HG03280 (cell line): Measurements from ENCODE around the gene KCNQ1OT1.

Experiments
- ATAC-seq: cut with Tn5 transposase; IDR thresholded peaks from one replicate; pipeline ENCODE4 v1.9.1; 2021; ENCODE audit warnings: mild to moderate bottlenecking, moderate library complexity; ENCODE audit not compliant: unreplicated experiment

Gene KCNQ1OT1

DNA sequence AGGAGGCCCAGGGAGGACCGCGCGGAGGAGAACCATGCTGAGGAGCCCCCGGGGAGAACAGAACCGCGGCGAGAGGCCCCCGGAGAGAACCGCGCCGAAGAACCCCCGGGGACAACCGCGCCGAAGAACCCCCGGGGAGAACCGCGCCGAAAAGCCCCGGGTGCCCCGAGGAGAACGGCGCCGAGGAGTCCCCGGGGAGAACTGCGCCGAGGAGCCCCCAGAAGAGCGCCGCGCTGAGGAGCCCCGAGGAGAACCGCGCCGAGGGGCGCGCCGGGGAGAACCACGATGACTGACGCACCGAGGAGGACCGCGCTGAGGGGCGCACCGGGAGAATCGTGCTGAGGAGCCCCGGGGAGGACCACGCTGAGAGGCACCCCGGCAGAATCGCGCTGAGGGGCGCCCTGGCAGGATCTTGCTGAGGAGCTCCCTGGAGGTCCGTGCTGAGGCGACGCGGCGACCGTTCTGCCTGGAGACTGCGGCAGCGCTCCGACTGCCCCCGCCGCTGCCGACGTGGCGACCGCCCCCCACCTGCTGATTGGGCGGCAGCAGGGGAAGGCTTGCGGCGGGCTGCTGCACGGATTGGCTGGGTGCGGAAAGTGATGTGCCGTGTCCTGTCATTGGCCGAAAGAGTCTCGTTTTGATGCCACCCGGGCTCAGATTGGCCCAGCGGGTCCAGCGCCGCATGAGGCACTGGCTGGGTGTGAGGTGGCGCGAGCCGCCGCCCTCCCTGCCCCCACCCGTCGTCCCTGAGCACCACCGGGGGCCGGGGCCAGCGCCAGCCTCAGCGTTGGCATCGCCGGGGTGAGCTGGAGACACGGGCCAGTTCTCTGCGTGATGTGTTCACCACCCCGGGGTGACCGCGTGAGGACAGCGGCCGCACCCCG lies at the start of gene KCNQ1OT1:
Gene KCNQ1OT1, minus strand, starts transcription at position 464 of the 884 bp plus-strand sequence.
- ATAC-seq, result peak; percentile 85

DNA sequence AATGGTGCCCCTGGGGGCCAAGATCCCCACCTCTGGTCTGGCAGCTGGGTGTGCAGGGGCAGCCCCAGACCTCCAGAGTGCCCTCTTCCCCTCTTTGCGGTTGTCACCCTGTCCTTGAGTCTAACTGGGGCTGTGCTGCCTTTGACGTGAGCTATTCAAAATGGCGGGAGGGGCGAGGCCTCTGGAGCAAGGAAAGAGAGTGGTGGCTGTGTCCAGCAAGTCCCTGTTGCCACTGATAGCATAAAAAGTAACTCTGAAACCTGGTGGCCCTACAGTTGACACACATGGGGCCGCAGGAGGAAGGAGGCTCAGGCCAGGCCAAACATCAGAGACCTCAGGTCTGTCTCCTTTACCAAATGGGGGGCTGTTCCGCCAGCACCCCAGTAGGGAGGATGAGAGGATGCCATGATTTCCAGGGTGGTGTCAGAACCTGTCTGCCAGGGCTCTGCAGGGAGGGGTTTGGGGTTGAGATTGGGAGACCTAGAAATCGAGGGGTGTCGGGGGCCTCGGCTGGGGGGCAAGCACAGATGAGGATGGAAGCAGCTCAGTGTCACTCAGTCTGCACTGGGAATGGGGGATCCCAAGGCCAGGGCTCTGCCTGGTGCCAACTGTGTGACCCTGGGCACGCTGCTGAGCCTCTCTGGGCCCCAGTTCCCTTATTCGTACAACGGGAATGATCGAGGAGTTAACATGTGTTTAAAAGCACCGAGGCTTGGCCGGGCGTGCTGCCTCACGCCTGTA lies 49.2 kb upstream of the KCNQ1OT1 start:
- ATAC-seq, result no peak

- no peak for ATAC-seq
These were observed 48.4 kb upstream of the KCNQ1OT1 start for GRCh38 chr11:2748061-2748813.

DNA sequence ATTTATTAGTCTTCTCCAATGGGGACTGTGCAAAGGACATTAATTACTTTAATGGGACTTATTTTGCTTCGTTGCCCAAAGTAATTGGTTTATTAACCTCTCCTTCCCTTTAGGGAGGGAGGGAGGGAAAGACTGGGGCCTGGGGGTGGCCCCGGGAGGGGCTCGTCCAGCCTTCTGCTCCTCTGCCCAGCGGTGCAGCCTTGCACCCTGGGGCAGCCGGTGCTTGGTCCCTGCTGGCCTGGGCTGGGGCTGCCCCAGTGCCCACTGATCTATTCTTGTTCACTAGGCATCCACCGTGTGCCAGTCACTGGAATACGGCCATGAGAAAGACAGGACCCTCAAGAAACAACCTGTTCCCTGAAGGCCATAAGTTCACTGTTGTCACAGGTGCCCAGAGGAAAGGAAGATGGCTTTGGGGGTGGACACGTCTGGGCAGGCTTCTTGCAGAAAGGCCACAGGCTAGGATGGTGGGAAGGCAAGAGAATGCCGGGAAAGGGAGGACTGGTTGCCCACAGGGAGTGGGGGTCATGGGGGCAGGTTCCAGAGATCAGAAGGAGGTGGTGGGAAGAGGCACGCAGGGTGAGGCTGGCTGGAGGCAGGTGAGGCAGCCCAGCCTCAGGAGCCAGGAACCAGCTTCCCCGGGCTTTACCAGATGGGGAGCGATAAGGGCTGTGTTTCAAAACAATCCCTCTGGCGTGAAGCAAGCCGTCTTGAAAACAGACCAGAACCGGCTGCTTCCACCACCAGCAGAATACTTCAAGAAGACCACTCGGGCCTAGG lies 47.6 kb upstream of the KCNQ1OT1 start:
- no peak for ATAC-seq

DNA sequence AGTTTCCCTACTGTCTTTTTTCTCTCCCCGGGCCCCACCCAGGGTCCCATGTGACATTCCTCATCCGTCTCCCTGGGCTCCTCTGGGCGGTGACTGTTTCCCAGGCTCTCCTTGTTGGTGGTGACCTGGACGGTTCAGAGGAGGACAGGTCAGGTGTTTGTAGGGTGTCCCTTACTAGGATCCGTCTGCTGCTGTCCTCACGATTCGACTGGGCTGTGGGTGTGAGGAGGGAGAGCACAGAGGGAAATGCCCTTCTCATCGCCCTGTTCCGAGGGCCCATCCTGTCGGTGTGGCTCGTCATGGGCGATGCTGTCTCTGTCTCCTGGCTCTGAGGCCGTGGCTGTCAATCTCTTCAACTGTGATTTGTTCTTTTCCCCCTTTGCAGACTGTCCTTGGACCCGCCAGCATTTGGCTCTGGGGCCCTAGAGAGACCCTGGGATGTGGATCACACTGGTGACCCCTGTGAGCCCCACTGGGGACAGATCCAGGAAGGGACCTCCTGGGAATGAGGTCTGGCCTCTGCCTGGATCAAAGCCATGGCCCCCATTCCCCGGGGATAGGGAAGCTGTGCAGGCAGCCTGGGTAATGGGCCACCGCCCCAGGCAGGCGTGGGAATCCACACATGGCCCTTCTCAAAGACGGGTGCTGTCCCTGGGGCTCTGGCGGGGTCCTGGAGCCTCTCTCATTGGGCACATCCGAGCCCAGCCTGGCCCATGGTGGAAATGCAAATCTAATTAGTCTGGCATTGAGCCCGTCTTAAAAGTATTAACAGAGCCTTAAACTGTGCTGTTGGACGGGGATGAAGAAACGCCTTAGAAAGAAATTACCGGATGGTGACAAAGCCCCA lies 46.8 kb upstream of the KCNQ1OT1 start:
- no peak for ATAC-seq

GRCh38 chr11:2745511-2745910 lies 45.7 kb upstream of the KCNQ1OT1 start:
- no peak for ATAC-seq

DNA sequence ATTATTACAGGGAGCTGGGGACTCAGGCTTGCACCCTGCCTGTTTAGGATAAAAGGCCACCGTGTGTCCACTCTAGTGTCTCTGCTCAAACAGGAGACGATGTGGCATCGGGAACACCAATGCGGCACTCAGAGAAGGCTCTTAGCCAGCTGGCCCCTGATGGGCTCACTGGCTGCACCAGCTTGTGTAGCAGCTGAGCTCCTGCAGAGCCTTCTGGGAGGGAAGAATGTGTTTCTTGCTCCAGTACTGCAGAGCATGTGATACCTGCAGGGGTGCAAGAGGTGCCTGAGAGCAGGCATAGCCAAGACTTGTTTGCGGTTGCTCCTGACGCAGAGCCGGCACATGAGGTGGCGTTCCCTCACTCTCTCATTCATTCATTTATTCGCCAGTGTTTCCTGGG lies 44.4 kb upstream of the KCNQ1OT1 start:
- no peak for ATAC-seq

DNA sequence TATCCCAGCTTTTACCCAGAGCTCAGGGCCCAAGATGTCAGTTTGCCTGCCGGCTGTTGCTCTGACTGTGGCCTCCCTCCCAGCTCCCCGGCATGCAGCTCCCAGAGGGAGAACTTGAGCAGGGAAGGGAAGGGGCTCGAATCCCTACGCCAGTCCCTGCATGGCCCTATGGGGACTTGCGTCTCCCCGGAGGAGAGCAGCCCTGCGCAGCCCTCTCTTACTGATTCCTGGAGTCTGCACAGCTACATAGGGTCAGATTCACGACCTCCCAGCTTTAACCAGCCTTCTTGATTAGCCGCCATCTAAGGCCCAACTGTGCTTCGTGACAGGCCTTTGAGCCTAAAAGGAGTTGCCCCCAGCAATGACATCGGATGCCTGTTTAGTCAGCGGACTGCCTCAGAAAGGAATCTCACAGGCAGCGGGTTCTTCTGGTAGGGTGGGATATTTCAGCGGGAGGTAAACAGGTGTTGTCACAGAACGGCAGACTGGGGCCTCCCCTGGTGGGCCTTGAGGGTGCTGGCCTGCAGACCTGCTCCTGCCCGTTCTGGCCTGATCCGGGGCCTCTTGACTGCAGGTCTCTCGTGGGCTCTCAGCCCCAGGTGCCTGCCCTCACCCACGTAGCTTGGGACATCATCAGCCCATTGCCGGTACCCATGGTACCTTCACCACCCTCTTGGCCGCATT lies 43.8 kb upstream of the KCNQ1OT1 start:
- no peak for ATAC-seq

- no peak for ATAC-seq
These were observed 43.0 kb upstream of the KCNQ1OT1 start for GRCh38 chr11:2742611-2743426.

- no peak for ATAC-seq
These were observed 42.4 kb upstream of the KCNQ1OT1 start for GRCh38 chr11:2742201-2742600.

DNA sequence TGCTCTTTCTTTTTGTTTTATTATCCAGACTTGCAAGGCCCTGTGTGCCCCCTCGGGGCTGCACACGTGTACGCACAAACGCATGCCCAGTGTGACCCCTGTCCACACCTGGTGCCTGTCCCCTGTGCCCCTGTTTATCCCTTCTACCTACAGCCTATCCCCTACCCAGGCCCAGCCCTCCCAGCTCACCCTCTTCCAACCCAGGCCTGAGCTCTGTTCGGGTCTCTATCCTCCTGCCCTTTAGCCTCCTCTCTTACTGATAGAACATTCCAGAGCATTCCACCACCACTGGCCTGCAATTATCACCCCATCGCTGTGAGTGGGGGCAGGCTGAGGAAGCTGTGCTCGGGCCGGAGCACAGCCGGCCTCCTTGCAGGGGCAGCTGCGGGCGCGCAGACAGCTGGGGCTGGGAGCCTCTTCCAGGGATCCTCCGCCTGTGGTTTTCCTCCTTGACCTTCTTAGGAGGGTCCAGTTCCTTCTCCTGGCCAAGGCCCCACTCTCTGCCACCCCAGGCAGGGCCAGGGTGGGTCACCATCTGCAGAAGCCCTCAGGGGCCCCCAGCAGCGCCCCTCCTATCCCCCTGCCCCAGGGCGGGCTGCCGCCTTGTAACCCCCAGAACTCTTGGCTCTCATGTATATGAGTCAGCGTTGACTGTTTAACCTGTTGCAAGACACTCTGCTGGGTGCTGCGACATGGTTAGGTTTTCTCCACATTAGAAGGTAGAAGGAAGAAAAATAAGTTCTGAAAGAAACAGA lies 41.8 kb upstream of the KCNQ1OT1 start:
- ATAC-seq, result no peak

GRCh38 chr11:2741006-2741376 lies 41.2 kb upstream of the KCNQ1OT1 start:
- no peak for ATAC-seq

GRCh38 chr11:2740275-2740940 lies 40.6 kb upstream of the KCNQ1OT1 start:
- no peak for ATAC-seq

- ATAC-seq, result no peak
These were observed 39.9 kb upstream of the KCNQ1OT1 start for GRCh38 chr11:2739531-2740274.

DNA sequence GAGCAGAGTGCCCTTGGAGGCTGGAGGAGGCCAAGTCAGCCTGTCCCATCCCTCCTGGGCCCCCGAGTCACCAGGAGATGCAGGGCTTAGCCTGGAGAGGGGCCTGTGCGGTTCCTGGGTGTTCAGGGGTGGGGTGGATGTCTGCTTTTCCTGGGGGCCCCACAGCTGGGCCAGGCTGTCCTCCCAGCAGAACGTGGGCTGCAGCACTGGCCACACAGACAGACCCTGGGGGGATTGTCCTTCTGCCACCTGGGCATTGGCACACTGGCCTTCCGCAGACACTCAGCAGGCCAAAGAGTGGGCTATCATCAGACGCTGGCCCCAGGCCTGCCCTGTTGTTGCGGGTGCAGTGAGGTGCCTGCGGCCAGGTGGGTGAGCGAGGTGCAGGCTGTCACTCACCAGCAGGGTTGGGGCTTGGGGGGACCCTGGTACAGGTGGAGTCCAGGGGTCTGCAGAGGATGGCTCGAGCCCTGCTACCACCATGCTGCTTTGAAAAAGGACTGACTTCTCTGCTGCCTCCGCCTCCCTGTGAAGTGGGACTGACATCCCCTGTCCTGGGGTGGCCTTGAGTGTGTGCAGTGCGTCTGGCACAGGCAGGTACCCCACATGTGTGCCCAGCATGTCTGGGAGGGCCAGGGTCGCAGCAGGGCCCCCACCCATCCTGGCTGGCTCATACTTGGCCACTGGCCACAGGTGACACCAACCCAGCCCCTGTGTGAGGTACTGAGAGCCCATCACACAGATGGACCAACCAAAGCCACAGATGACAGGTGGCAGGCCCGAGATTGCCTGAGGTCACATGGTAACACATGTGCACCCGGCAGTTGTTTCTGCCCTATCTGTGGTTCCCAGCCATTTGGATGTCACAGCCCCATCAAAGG lies 39.0 kb upstream of the KCNQ1OT1 start:
- no peak for ATAC-seq
